H9 (cell line): ENCODE data around the gene TMC2. TPM values are rescaled to one million over a fixed set of nuclear protein-coding genes. Genes with fewer than 3 reads are reported as not detected.
A peak's percentile ranks its signal among the peaks of the same experiment; 100 is the strongest.

Source experiments
- DNase-seq: peaks from one replicate; pipeline ENCODE4 v3.0.0-alpha.2; 2017
- H2AFZ ChIP-seq: one replicate; pipeline ENCODE4 v1.6.1; 2013; ENCODE audit warnings: mild to moderate bottlenecking, low read length, control low read depth, moderate library complexity
- H2AK5ac ChIP-seq: 2 replicates; pipeline ENCODE4 v1.6.1; 2013; ENCODE audit warnings: low read length, control low read depth, mixed read lengths; ENCODE audit not compliant: insufficient read length
- H2BK120ac ChIP-seq: one replicate; pipeline ENCODE4 v1.6.1; 2013; ENCODE audit warnings: low read depth, mild to moderate bottlenecking, low read length, control low read depth, inconsistent platforms; ENCODE audit not compliant: poor library complexity, severe bottlenecking
- H2BK12ac ChIP-seq: 2 replicates; pipeline ENCODE4 v1.6.1; 2013; ENCODE audit warnings: low read length, control low read depth, mixed read lengths, low read depth; ENCODE audit not compliant: insufficient read length
- H2BK15ac ChIP-seq: 2 replicates; pipeline ENCODE4 v1.6.1; 2013; ENCODE audit warnings: low read depth, low read length, control low read depth
- H2BK20ac ChIP-seq: one replicate; pipeline ENCODE4 v1.6.1; 2013; ENCODE audit warnings: low read depth, mild to moderate bottlenecking, low read length, control low read depth, inconsistent platforms; ENCODE audit not compliant: poor library complexity, severe bottlenecking
- H2BK5ac ChIP-seq: 2 replicates; pipeline ENCODE4 v1.6.1; 2013; ENCODE audit warnings: low read length, control low read depth, mixed read lengths; ENCODE audit not compliant: insufficient read length
- H3K14ac ChIP-seq: 2 replicates; pipeline ENCODE4 v1.6.1; 2013; ENCODE audit warnings: low read length, control low read depth; ENCODE audit not compliant: insufficient read depth
- H3K18ac ChIP-seq: 2 replicates; pipeline ENCODE4 v1.6.1; 2013; ENCODE audit warnings: low read depth, mild to moderate bottlenecking, mixed read lengths, low read length, control low read depth; ENCODE audit not compliant: insufficient read length
- H3K23ac ChIP-seq: 2 replicates; pipeline ENCODE4 v1.6.1; 2013; ENCODE audit warnings: low read length, control low read depth, mixed read lengths, low read depth; ENCODE audit not compliant: insufficient read length
- H3K23me2 ChIP-seq: 2 replicates; pipeline ENCODE4 v1.6.1; 2013; ENCODE audit warnings: low read depth, mild to moderate bottlenecking, mixed read lengths, low read length, control low read depth; ENCODE audit not compliant: insufficient read length, poor library complexity, severe bottlenecking
- H3K27ac ChIP-seq: 2 replicates; pipeline ENCODE4 v1.5.1; 2013; ENCODE audit warnings: low read length, control low read depth, mixed read lengths, low read depth; ENCODE audit not compliant: insufficient read length
- H3K27me3 ChIP-seq: 2 replicates; pipeline ENCODE4 v1.6.1; 2013; ENCODE audit warnings: low read length, control low read depth, inconsistent platforms; ENCODE audit not compliant: insufficient read depth
- H3K4ac ChIP-seq: 2 replicates; pipeline ENCODE4 v1.6.1; 2013; ENCODE audit warnings: low read depth, mild to moderate bottlenecking, control low read depth, inconsistent platforms, low read length, moderate library complexity
- H3K4me1 ChIP-seq: 2 replicates; pipeline ENCODE4 v1.6.1; 2013; ENCODE audit warnings: low read length, control low read depth, inconsistent platforms; ENCODE audit not compliant: insufficient read depth
- H3K4me2 ChIP-seq: 2 replicates; pipeline ENCODE4 v1.6.1; 2013; ENCODE audit warnings: low read length, control low read depth, mixed read lengths; ENCODE audit not compliant: insufficient read length, insufficient read depth
- H3K56ac ChIP-seq: 2 replicates; pipeline ENCODE4 v1.6.1; 2013; ENCODE audit warnings: low read depth, mild to moderate bottlenecking, mixed read lengths, low read length, control low read depth; ENCODE audit not compliant: insufficient read length
- H3K79me1 ChIP-seq: 2 replicates; pipeline ENCODE4 v1.6.1; 2013; ENCODE audit warnings: low read depth, mild to moderate bottlenecking, moderate library complexity, low read length, control low read depth, inconsistent platforms; ENCODE audit not compliant: insufficient read depth, poor library complexity, severe bottlenecking
- H3K79me2 ChIP-seq: 2 replicates; pipeline ENCODE4 v1.6.1; 2013; ENCODE audit warnings: low read length, control low read depth, inconsistent platforms; ENCODE audit not compliant: insufficient read depth
- H3K9ac ChIP-seq: 2 replicates; pipeline ENCODE4 v1.6.1; 2013; ENCODE audit warnings: low read length, control low read depth, mixed read lengths; ENCODE audit not compliant: insufficient read length; ENCODE audit errors: extremely low read depth
- H3K9me3 ChIP-seq: one replicate; pipeline ENCODE4 v1.6.1; 2013; ENCODE audit warnings: low read depth, low read length, inconsistent platforms; ENCODE audit not compliant: control insufficient read depth
- H3T11ph ChIP-seq: one replicate; pipeline ENCODE4 v1.6.1; 2013; ENCODE audit warnings: mild to moderate bottlenecking, low read length, control low read depth, inconsistent platforms
- H4K20me1 ChIP-seq: one replicate; pipeline ENCODE4 v1.6.1; 2013; ENCODE audit not compliant: control insufficient read depth, insufficient read length, insufficient read depth
- H4K5ac ChIP-seq: 2 replicates; pipeline ENCODE4 v1.6.1; 2013; ENCODE audit warnings: low read depth, mild to moderate bottlenecking, mixed read lengths, low read length, control low read depth; ENCODE audit not compliant: insufficient read length
- H4K8ac ChIP-seq: replicated peaks from 2 replicates; pipeline ENCODE4 v1.6.1; 2013; ENCODE audit warnings: low read length, control low read depth, mixed read lengths, low read depth; ENCODE audit not compliant: insufficient read length
- H4K91ac ChIP-seq: 2 replicates; pipeline ENCODE4 v1.6.1; 2013; ENCODE audit warnings: low read depth, mild to moderate bottlenecking, moderate library complexity, mixed read lengths, low read length, control low read depth; ENCODE audit not compliant: insufficient read length
- H3K27ac Mint-ChIP-seq, 3 experiments: 2 replicates in 2 of 3; 3 replicates in 1 of 3; pipeline ENCODE4 v1.8.0; 2020 to 2021; ENCODE audit warnings: mixed read lengths in 3 of 3, mild to moderate bottlenecking in 1 of 3, moderate library complexity in 1 of 3
- H3K27me3 Mint-ChIP-seq: 2 replicates; pipeline ENCODE4 v1.8.0; 2021; ENCODE audit warnings: low read depth, mild to moderate bottlenecking, moderate library complexity, mixed read lengths
- H3K36me3 Mint-ChIP-seq, 3 experiments: 2 replicates in 2 of 3; 3 replicates in 1 of 3; pipeline ENCODE4 v1.8.0; 2020 to 2021; ENCODE audit warnings: low read depth in 3 of 3, mixed read lengths in 3 of 3; ENCODE audit not compliant: insufficient read depth in 1 of 3
- H3K4me1 Mint-ChIP-seq, 2 experiments: 2 replicates each; pipeline ENCODE4 v1.8.0; 2020; ENCODE audit warnings: mixed read lengths in 2 of 2
- H3K4me3 Mint-ChIP-seq, 2 experiments: 2 replicates in 1 of 2; 3 replicates in 1 of 2; pipeline ENCODE4 v1.8.0; 2020 to 2021; ENCODE audit warnings: mild to moderate bottlenecking in 2 of 2, mixed read lengths in 2 of 2, moderate library complexity in 1 of 2
- H3K9me3 Mint-ChIP-seq, 2 experiments: 2 replicates in 1 of 2; 3 replicates in 1 of 2; pipeline ENCODE4 v1.8.0; 2020; ENCODE audit warnings: mild to moderate bottlenecking in 2 of 2, mixed read lengths in 2 of 2, moderate library complexity in 1 of 2
- WGBS: extraction: QIAGEN DNeasy Blood & Tissue Kit; methylation state at CpG from one replicate; pipeline ENCODE4 v1.1.7; 2013; ENCODE audit warnings: missing lambda C conversion rate, low lambda C conversion rate, mixed read lengths; ENCODE audit not compliant: insufficient read length; ENCODE audit errors: extremely low coverage; 5-methylcytosine and 5-hydroxymethylcytosine counted together
- total RNA-seq: library from RNA; stranded (reverse); gene quantifications from 2 replicates; pipeline ENCODE4 v1.2.1, GENCODE V29; 2021
- TF ChIP-seq, protein P1 (sequence below): fragments of 200-600 bp; sonication (generic); conservative IDR thresholded peaks from 3 replicates; pipeline ENCODE4 v1.8.0; 2021; ENCODE audit warnings: antibody characterized with exemption, mild to moderate bottlenecking

TMC2 gene
- total RNA-seq, 1 experiment from 2014 or later, result not detected

- Histone ChIP-seq H3K79me1 (no peaks in the 10 kb centered on the region), H2AFZ (no peak overlapping the region), H3K9ac (no peak overlapping the region), H2AK5ac (no peak overlapping the region), H3K4me2 (peak overlapping the region; percentile 53), H3K4me1 (no peaks in the 10 kb centered on the region), H3T11ph (no peak overlapping the region), H3K23me2 (peaks cover 4% of the 10 kb centered on the region), H3K23ac (no peak overlapping the region), H3K9me3 (no peaks in the 10 kb centered on the region), H2BK120ac (no peak overlapping the region), H3K18ac (no peak overlapping the region), H4K91ac (no peak overlapping the region), H4K20me1 (peaks cover 4% of the 10 kb centered on the region), H2BK20ac (no peak overlapping the region), H3K14ac (no peak overlapping the region), H2BK12ac (no peak overlapping the region), H4K5ac (no peak overlapping the region), H3K4ac (no peak overlapping the region), H2BK5ac (no peak overlapping the region), H2BK15ac (no peak overlapping the region), H3K56ac (no peak overlapping the region), H3K27me3 (peaks cover 31% of the 10 kb centered on the region), H3K27ac (no peak overlapping the region), H4K8ac (no peak overlapping the region), H3K79me2 (no peaks in the 10 kb centered on the region)
- Mint-ChIP-seq H3K4me1 (peaks cover 9 to 19% of the 10 kb centered on the region in 2 experiments), H3K27me3 (peaks cover 87% of the 10 kb centered on the region), H3K4me3 (peak overlapping the region; percentile 37 to 53; a peak in 2 of 5 replicates), H3K9me3 (peaks cover 2 to 3% of the 10 kb centered on the region in 2 experiments; a peak in 4 of 5 replicates), H3K36me3 (peaks cover 0 to 5% (median 0%) of the 10 kb centered on the region in 3 experiments; a peak in 2 of 7 replicates), H3K27ac (no peak overlapping the region)
- no CpG with 5 or more reads among the region's 18 CpGs for WGBS
- TF ChIP-seq, protein P1, sequence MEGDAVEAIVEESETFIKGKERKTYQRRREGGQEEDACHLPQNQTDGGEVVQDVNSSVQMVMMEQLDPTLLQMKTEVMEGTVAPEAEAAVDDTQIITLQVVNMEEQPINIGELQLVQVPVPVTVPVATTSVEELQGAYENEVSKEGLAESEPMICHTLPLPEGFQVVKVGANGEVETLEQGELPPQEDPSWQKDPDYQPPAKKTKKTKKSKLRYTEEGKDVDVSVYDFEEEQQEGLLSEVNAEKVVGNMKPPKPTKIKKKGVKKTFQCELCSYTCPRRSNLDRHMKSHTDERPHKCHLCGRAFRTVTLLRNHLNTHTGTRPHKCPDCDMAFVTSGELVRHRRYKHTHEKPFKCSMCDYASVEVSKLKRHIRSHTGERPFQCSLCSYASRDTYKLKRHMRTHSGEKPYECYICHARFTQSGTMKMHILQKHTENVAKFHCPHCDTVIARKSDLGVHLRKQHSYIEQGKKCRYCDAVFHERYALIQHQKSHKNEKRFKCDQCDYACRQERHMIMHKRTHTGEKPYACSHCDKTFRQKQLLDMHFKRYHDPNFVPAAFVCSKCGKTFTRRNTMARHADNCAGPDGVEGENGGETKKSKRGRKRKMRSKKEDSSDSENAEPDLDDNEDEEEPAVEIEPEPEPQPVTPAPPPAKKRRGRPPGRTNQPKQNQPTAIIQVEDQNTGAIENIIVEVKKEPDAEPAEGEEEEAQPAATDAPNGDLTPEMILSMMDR, result peak; percentile 97
- DNase-seq, result peak; percentile 76
Observed at GRCh38 chr20:2688041-2688591, 151.7 kb downstream of the TMC2 start.
